PFSK-1 (cell line): ENCODE measurements around the gene NOTCH3.

Experiments
- POLR2AphosphoS5 ChIP-seq: IDR thresholded peaks from 2 replicates; pipeline ENCODE4 v1.6.1; 2012; ENCODE audit warnings: low read depth, mild to moderate bottlenecking, control low read depth, low read length, moderate library complexity
- REST ChIP-seq, 2 experiments: IDR thresholded peaks; 2 replicates each; pipeline versions ENCODE4 v1.6.1 to v1.8.0; 2011 to 2012; ENCODE audit warnings: low read depth in 2 of 2, low read length in 2 of 2, control low read depth in 1 of 2, inconsistent platforms in 1 of 2, mild to moderate bottlenecking in 1 of 2, moderate library complexity in 1 of 2; ENCODE audit not compliant: insufficient read depth in 1 of 2

- TF ChIP-seq POLR2AphosphoS5 (no peak), REST (IDR thresholded peaks at IDR 0.05; ENCODE audit: insufficient read depth in 1 of 2, low read depth in 2 of 2, low read length in 2 of 2) (no peak)
Measured at GRCh38 chr19:15199661-15200552, 888 bp downstream of the NOTCH3 start.
